Brain microvascular endothelial cell (primary cell): ENCODE measurements around the gene AVPI1.
"Not testable (repeated sequence)": the region's sequence is repeated elsewhere in the genome, so short reads cannot be mapped to it uniquely, and the experiment has no call there.

Source experiments
- DNase-seq: peaks from one replicate; pipeline ENCODE4 v3.0.0-alpha.2; 2020
- H3K27ac ChIP-seq: fragments of 250-450 bp; sonication (Bioruptor Pico); 2 replicates; pipeline ENCODE4 v1.5.1; 2020; ENCODE audit warnings: mild to moderate bottlenecking, moderate library complexity
- H3K27me3 ChIP-seq: fragments of 250-450 bp; sonication (Bioruptor Pico); replicated peaks from 2 replicates; pipeline ENCODE4 v1.5.1; 2020; ENCODE audit warnings: mild to moderate bottlenecking
- H3K36me3 ChIP-seq: fragments of 250-450 bp; sonication (Bioruptor Pico); replicated peaks from 2 replicates; pipeline ENCODE4 v1.5.1; 2020; ENCODE audit warnings: mild to moderate bottlenecking
- H3K4me3 ChIP-seq: 2 replicates; pipeline ENCODE4 v1.5.1; 2011; ENCODE audit warnings: low read depth, mild to moderate bottlenecking, control low read depth, low read length, moderate library complexity
- in situ Hi-C: cut with HindIII; loops from 2 replicates; pipeline ENCODE4 v1.10.0; 2017; ENCODE audit warnings: low sequenced_read_pairs, low pct_ligation_motif_present
- TF ChIP-seq, protein P1 (sequence below): IDR thresholded peaks from 2 replicates; pipeline ENCODE4 v1.5.1; 2011; ENCODE audit warnings: low read depth, mild to moderate bottlenecking, moderate library complexity, low read length, control low read depth, inconsistent platforms; ENCODE audit errors: missing control alignments

Gene AVPI1

DNA sequence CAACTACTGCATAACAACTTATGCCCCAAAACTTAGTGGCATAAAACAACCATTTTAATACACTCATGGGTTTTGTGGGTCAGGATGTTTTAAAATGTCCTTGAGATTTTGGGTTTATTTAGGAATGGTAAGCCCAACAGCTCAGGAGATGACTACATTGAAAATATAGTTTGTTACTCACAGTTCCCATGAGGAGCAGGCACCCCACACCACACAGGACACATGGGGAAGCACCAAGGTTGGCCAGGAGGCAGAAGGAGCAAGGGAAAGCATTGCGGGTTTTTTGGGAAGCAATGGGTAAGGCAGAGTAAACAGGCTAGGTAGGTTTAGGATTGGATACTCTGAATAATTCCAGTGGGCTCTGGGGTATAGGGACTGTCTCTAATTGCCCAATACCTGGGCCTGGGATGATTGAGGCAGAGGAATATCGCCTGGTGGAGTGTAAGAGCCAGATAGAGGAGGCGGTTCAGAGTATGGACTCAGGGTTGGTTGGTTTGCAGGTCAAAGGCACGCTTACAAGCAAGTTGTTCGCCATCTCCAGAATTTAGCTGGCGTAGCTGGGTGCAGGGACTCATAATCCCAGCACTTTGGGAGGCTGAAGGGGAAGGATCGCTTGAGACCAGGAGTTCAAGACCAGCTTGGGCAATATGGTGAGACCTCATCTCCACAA lies 16.5 kb upstream of the AVPI1 start:
- H3K4me3 ChIP-seq = no peak overlapping the region
- no peaks in the 10 kb centered on the region for H3K36me3 ChIP-seq
- TF ChIP-seq, protein P1, sequence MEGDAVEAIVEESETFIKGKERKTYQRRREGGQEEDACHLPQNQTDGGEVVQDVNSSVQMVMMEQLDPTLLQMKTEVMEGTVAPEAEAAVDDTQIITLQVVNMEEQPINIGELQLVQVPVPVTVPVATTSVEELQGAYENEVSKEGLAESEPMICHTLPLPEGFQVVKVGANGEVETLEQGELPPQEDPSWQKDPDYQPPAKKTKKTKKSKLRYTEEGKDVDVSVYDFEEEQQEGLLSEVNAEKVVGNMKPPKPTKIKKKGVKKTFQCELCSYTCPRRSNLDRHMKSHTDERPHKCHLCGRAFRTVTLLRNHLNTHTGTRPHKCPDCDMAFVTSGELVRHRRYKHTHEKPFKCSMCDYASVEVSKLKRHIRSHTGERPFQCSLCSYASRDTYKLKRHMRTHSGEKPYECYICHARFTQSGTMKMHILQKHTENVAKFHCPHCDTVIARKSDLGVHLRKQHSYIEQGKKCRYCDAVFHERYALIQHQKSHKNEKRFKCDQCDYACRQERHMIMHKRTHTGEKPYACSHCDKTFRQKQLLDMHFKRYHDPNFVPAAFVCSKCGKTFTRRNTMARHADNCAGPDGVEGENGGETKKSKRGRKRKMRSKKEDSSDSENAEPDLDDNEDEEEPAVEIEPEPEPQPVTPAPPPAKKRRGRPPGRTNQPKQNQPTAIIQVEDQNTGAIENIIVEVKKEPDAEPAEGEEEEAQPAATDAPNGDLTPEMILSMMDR = no peak
- no peaks in the 10 kb centered on the region for H3K27me3 ChIP-seq
- in situ Hi-C loops = no loop called here
- no peak for DNase-seq
- H3K27ac ChIP-seq = no peak overlapping the region

DNA sequence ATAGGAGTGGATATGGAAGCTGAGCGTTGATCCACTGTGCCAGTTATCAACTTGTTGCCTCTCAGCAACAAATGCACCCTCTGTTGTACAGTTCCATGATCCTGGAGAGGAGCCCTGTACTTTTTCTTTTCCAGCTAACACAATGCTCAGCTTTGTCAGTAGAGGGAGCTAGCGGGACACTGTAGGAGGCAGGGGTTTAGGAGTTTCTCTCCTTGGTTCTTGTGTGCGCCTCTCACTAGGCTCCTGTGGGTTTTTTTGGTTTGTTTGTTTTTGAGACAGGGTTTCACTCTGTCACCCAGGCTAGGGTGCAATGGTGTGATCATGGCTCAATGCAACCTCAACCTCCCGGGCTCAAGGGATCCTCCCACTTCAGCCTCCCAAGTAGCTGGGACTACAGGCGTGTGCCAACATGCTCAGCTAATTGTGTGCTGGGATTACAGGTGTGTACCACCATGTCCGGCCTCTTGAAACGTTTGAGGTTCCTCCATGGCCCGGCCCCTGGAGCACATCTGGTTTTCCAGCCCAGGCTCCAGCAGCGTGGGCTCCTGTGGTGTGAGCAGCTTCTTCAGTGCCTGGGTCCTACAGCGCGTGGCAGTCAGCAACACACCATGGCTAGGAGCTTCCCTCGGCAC lies 14.5 kb upstream of the AVPI1 start:
- H3K27ac ChIP-seq = no peak overlapping the region
- DNase-seq = peak; percentile 62
- no peaks in the 10 kb centered on the region for H3K27me3 ChIP-seq
- TF ChIP-seq, protein P1 = peak; percentile 97
- no peak overlapping the region for H3K4me3 ChIP-seq
- in situ Hi-C loops = no loop called here
- H3K36me3 ChIP-seq = no peaks in the 10 kb centered on the region

DNA sequence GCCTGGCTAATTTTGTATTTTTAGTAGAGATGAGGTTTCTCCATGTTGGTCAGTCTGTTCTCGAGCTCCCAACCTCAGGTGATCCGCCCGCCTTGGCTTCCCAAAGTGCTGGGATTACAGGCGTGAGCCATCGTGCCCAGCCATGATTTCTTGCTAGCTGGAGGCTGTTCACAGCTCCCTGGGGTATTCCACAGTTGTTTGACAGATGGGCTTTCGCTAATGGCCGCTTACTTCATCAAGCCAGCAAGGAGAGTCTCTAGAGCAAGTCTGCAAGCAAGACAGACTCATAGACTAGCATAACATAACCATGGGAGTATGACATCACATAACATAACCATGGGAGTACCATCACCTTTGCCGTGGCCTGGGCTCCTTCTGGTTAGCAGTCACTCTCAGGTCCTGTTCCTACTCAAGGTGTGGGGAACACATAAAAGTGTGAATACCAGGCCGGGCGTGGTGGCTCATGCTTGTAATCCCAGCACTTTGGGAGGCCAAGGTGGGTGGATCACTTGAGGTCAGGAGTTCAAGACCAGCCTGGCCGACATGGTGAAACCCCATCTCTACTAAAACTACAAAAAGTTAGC lies 11.1 kb upstream of the AVPI1 start:
- in situ Hi-C loops, H3K4me3 ChIP-seq, H3K27ac ChIP-seq, H3K27me3 ChIP-seq, H3K36me3 ChIP-seq, DNase-seq: not testable (repeated sequence)

DNA sequence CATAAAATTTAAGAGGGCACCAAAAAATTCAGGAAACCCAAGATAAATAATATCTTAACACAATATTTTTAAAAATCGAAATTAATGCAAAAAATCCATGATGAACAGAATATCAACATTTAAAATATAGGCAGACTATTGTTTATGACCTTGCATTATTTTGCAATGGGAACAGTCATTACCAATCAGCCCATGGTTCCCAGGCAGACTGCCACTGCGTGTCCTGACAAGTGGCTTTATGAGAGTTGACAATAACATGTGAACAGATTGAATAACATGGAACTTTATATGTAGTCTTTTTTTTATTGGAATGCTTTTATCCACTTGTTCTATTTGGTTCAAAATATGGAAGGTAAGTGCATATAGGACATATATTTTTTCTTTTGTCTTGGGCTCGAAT lies 3.1 kb upstream of the AVPI1 start:
- H3K36me3 ChIP-seq = no peaks in the 10 kb centered on the region
- peak overlapping the region; percentile 79 for H3K27ac ChIP-seq
- no peak overlapping the region for H3K4me3 ChIP-seq
- H3K27me3 ChIP-seq = no peaks in the 10 kb centered on the region
- DNase-seq = no peak
- TF ChIP-seq, protein P1 = no peak
- in situ Hi-C loops = no loop called here

DNA sequence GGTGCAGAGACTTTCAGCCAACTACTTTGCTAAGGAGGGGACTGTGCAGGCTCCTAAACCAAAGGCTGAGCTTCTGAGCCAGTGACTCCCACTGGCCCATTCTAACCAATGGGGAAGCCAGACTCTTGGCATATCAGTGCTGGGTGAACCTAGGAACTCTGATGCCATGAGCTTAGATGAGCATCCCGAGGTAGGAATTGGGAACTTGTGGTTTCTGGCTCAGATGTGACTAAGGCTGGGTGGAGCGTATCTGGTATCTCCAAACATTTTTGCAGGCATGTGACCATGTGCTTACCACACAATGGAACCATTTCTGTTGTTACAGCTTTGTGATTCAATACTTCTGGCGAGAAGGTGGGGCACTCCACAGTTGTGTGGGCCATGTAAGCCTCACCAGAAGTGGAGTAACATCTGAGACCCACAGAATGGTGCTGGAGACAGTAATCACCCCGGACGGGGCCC lies 2.5 kb upstream of the AVPI1 start:
- H3K27ac ChIP-seq = peak overlapping the region; percentile 79
- in situ Hi-C loops = no loop called here
- no peak overlapping the region for H3K4me3 ChIP-seq
- DNase-seq = peak; percentile 94
- H3K27me3 ChIP-seq = no peaks in the 10 kb centered on the region
- no peaks in the 10 kb centered on the region for H3K36me3 ChIP-seq
- TF ChIP-seq, protein P1 = no peak
